ENCODE results near the gene SEMA4F. TPM values are rescaled to one million over a fixed set of nuclear protein-coding genes. Genes with fewer than 3 reads are reported as not detected.

The SEMA4F gene
- total and polyA plus RNA-seq, 2 experiments from 2014 or later: 4.2 to 5.9 TPM

- 80% methylated on average over 3 of the region's 3 CpGs for WGBS, 2 experiments (ENCODE audit: low coverage in 1 of 2, low lambda C conversion rate in 2 of 2, missing lambda C conversion rate in 2 of 2)
- Histone ChIP-seq H3K79me2 (ENCODE audit: insufficient read depth) (no peaks in the 10 kb centered on the region), H3K27ac (no peak overlapping the region), H3K9ac (no peak overlapping the region), H2AFZ (no peak overlapping the region), H3K9me2 (ENCODE audit: insufficient read depth) (no peaks in the 10 kb centered on the region), H3K9me3 (ENCODE audit: low read depth) (no peaks in the 10 kb centered on the region), H3K4me2 (ENCODE audit: unreplicated experiment) (no peak overlapping the region), H3F3A (ENCODE audit: insufficient read depth) (no peaks in the 10 kb centered on the region), H4K20me1 (ENCODE audit: insufficient read depth) (no peaks in the 10 kb centered on the region), H3K4me3 (no peak overlapping the region), H3K36me3 (ENCODE audit: low read depth) (no peaks in the 10 kb centered on the region), H3K4me1 (ENCODE audit: insufficient read depth) (no peaks in the 10 kb centered on the region), H3K27me3 (replicated peaks; ENCODE audit: insufficient read depth) (no peaks in the 10 kb centered on the region)
- DNase-seq: no peak
- TF ChIP-seq EZH2phosphoT487 (IDR thresholded peaks at IDR 0.05; ENCODE audit: insufficient read depth, low read depth) (no peak), EZH2 (IDR thresholded peaks at IDR 0.05; ENCODE audit: insufficient read depth, poor library complexity, severe bottlenecking) (no peak)
- in situ Hi-C loops (cut with MboI): loop anchor here (10.0 kb wide), 1 partner anchor 177 kb away; no protein-coding TSS in a partner anchor
These were observed 53.8 kb downstream of the SEMA4F start for GRCh38 chr2:74707837-74708236.

GRCh38 chr2:74708296-74708695, 54.2 kb downstream of the SEMA4F start:
- Histone ChIP-seq H3K27ac (no peak overlapping the region), H3K9me3 (ENCODE audit: low read depth) (no peaks in the 10 kb centered on the region), H3K4me2 (ENCODE audit: unreplicated experiment) (no peak overlapping the region), H3K36me3 (ENCODE audit: low read depth) (no peaks in the 10 kb centered on the region), H3K4me3 (no peak overlapping the region), H3F3A (ENCODE audit: insufficient read depth) (no peaks in the 10 kb centered on the region), H3K4me1 (ENCODE audit: insufficient read depth) (no peaks in the 10 kb centered on the region), H3K27me3 (replicated peaks; ENCODE audit: insufficient read depth) (no peaks in the 10 kb centered on the region), H3K9ac (no peak overlapping the region), H4K20me1 (ENCODE audit: insufficient read depth) (no peaks in the 10 kb centered on the region), H3K9me2 (ENCODE audit: insufficient read depth) (no peaks in the 10 kb centered on the region), H2AFZ (no peak overlapping the region), H3K79me2 (ENCODE audit: insufficient read depth) (no peaks in the 10 kb centered on the region)
- in situ Hi-C loops (cut with MboI): loop anchor here (10.0 kb wide), 1 partner anchor 177 kb away; no protein-coding TSS in a partner anchor
- DNase-seq: no peak
- TF ChIP-seq EZH2phosphoT487 (IDR thresholded peaks at IDR 0.05; ENCODE audit: insufficient read depth, low read depth): no peak
- no peak for TF ChIP-seq EZH2 (IDR thresholded peaks at IDR 0.05; ENCODE audit: insufficient read depth, poor library complexity, severe bottlenecking)

GRCh38 chr2:74708883-74709282, 54.8 kb downstream of the SEMA4F start:
- H4K20me1 ChIP-seq (ENCODE audit: insufficient read depth): no peaks in the 10 kb centered on the region
- H3F3A ChIP-seq (ENCODE audit: insufficient read depth): no peaks in the 10 kb centered on the region
- H3K9ac ChIP-seq: no peak overlapping the region
- no peaks in the 10 kb centered on the region for H3K9me3 ChIP-seq (ENCODE audit: low read depth)
- TF ChIP-seq EZH2 (IDR thresholded peaks at IDR 0.05; ENCODE audit: insufficient read depth, poor library complexity, severe bottlenecking) (no peak), EZH2phosphoT487 (IDR thresholded peaks at IDR 0.05; ENCODE audit: insufficient read depth, low read depth) (no peak)
- no peaks in the 10 kb centered on the region for H3K4me1 ChIP-seq (ENCODE audit: insufficient read depth)
- no peak overlapping the region for H2AFZ ChIP-seq
- no peaks in the 10 kb centered on the region for H3K36me3 ChIP-seq (ENCODE audit: low read depth)
- DNase-seq: peak; percentile 40
- H3K79me2 ChIP-seq (ENCODE audit: insufficient read depth): no peaks in the 10 kb centered on the region
- 62 to 65% methylated on average over 4 of the region's 4 CpGs for WGBS, 2 experiments (ENCODE audit: low coverage in 1 of 2, low lambda C conversion rate in 2 of 2, missing lambda C conversion rate in 2 of 2)
- no peak overlapping the region for H3K4me3 ChIP-seq
- no peaks in the 10 kb centered on the region for H3K9me2 ChIP-seq (ENCODE audit: insufficient read depth)
- H3K4me2 ChIP-seq (ENCODE audit: unreplicated experiment): no peak overlapping the region
- H3K27ac ChIP-seq: no peak overlapping the region
- no peaks in the 10 kb centered on the region for H3K27me3 ChIP-seq (replicated peaks; ENCODE audit: insufficient read depth)
- in situ Hi-C loops (cut with MboI): loop anchor here (10.0 kb wide), 1 partner anchor 176 kb away; no protein-coding TSS in a partner anchor

GRCh38 chr2:74712223-74713053, 58.4 kb downstream of the SEMA4F start:
- 82% methylated on average over 9 of the region's 9 CpGs for WGBS, 2 experiments (ENCODE audit: low coverage in 1 of 2, low lambda C conversion rate in 2 of 2, missing lambda C conversion rate in 2 of 2)
- no peak for TF ChIP-seq EZH2 (IDR thresholded peaks at IDR 0.05; ENCODE audit: insufficient read depth, poor library complexity, severe bottlenecking)
- no peak for TF ChIP-seq EZH2phosphoT487 (IDR thresholded peaks at IDR 0.05; ENCODE audit: insufficient read depth, low read depth)

More at GRCh38 chr2:74712223-74713053, 58.4 kb downstream of the SEMA4F start:
- Histone ChIP-seq H3K27ac (no peak overlapping the region), H2AFZ (no peak overlapping the region), H4K20me1 (ENCODE audit: insufficient read depth) (no peaks in the 10 kb centered on the region), H3K27me3 (replicated peaks; ENCODE audit: insufficient read depth) (no peaks in the 10 kb centered on the region), H3K9me3 (ENCODE audit: low read depth) (no peaks in the 10 kb centered on the region), H3K9me2 (ENCODE audit: insufficient read depth) (no peaks in the 10 kb centered on the region), H3K4me2 (ENCODE audit: unreplicated experiment) (no peak overlapping the region), H3F3A (ENCODE audit: insufficient read depth) (no peaks in the 10 kb centered on the region), H3K4me3 (no peak overlapping the region), H3K79me2 (ENCODE audit: insufficient read depth) (no peaks in the 10 kb centered on the region), H3K9ac (no peak overlapping the region), H3K36me3 (ENCODE audit: low read depth) (no peaks in the 10 kb centered on the region), H3K4me1 (ENCODE audit: insufficient read depth) (0 out of 2 replicates have a peak, but pooled peaks cover 4% of the 10 kb centered on the region)
- in situ Hi-C loops (cut with MboI): no loop called here
- DNase-seq: peak; percentile 35
